Psoas muscle (tissue), 8 donors: ENCODE results near the gene LAIR1. TPM values are rescaled to one million over a fixed set of nuclear protein-coding genes. Genes with fewer than 3 reads are reported as not detected.
A peak's percentile ranks its signal among the peaks of the same experiment; 100 is the strongest.

Experiments
- ATAC-seq, 4 donors: fragments of 200-7000 bp; cut with Tn5 transposase; one replicate each; pipeline ENCODE4 v1.9.1; 2020; ENCODE audit warnings: moderate library complexity in 3 of 4, mild to moderate bottlenecking in 2 of 4
- DNase-seq, 2 donors: peaks; one replicate each; pipeline ENCODE4 v3.0.0-alpha.2; 2020
- H3K27ac ChIP-seq: fragments of 200-600 bp; one replicate; pipeline ENCODE4 v1.8.0; 2022
- H3K27me3 ChIP-seq, 3 donors: fragments of 200-600 bp in 1 of 3; one replicate each; pipeline versions ENCODE4 v1.6.1 to v1.8.0; 2013 to 2022; ENCODE audit warnings: low read length in 2 of 3, mild to moderate bottlenecking in 2 of 3, moderate library complexity in 1 of 3; ENCODE audit not compliant: insufficient read depth in 3 of 3
- H3K36me3 ChIP-seq, 2 donors: fragments of 200-600 bp in 1 of 2; one replicate each; pipeline versions ENCODE4 v1.6.1 to v1.8.0; 2013 to 2022; ENCODE audit warnings: low read depth in 1 of 2, mild to moderate bottlenecking in 1 of 2, moderate library complexity in 1 of 2; ENCODE audit not compliant: insufficient read depth in 1 of 2
- H3K4me1 ChIP-seq: fragments of 200-600 bp; one replicate; pipeline ENCODE4 v1.8.0; 2022
- H3K4me3 ChIP-seq: fragments of 200-600 bp; one replicate; pipeline ENCODE4 v1.8.0; 2022; ENCODE audit warnings: mild to moderate bottlenecking
- H3K9me3 ChIP-seq: fragments of 200-600 bp; one replicate; pipeline ENCODE4 v1.8.0; 2022
- CTCF ChIP-seq: fragments of 200-600 bp; IDR thresholded peaks from one replicate; pipeline ENCODE4 v1.8.0; 2022; ENCODE audit warnings: antibody characterized with exemption
- WGBS, 3 donors: extraction: QIAGEN DNeasy Blood & Tissue Kit; methylation state at CpG; one replicate each; pipeline versions ENCODE4 v1.1.6 to v1.1.7; 2013; 5-methylcytosine and 5-hydroxymethylcytosine counted together
- intact Hi-C, 2 donors: fragments of 100-400 bp; cut with DNase I; formaldehyde crosslinking; loops; one replicate each; pipeline versions ENCODE4 v1.11.0 to v1.14.2; 2022
- long read RNA-seq, 2 donors: library from polyadenylated mRNA; unstranded; transcript quantifications; one replicate each; pipeline ENCODE4 v2.0.0, GENCODE V29; 2021
- polyA plus RNA-seq, 3 donors: library from polyadenylated mRNA; stranded (reverse); fragments of 200-250 nt; gene quantifications; one replicate each; pipeline ENCODE4 v1.2.3, GENCODE V29; 2013
- total RNA-seq, 4 donors: library from RNA; stranded (reverse); fragmentation: NEBNext Ultra II Directional in 2 of 4; extraction: Animal tissue kit (Norgen Biotek cat#: 25700) in 2 of 4; gene quantifications; one replicate each; pipeline versions ENCODE4 v1.2.1 to v1.2.4, GENCODE V29; 2021 to 2023
- donor health status: healthy with polysubstance abuse.
- donor health status: DM: no; HTN: no; CAD: no; lungs with moderate emphysema.
- donor health status: Bipolar disorder and iron deficiency.
- donor health status: healthy.
- donor health status: DM: yes; HTN: yes; CAD: no.
- donor health status: DM: no; HTN: no; CAD: no.
- donor health status: DM: no; HTN: no; CAD: no.
- donor health status: DM: yes; HTN: yes; CAD: no.

The LAIR1 gene
- 1 to 10 TPM; 3.4 to 6.2 (median 4.0) TPM for total RNA-seq
- polyA plus RNA-seq, result 1 to 10 TPM in 1 of 3 donors, under 1 TPM in 2; 0.93 to 2.4 (median 0.95) TPM
- long read RNA-seq, donor 1, full-length matches to known transcripts, result 1 of 4 reads
- long read RNA-seq, donor 1, partial matches to known transcripts, result 3 of 4 reads
- long read RNA-seq, donor 1, other reads (novel, unspliced or antisense), result 0 of 4 reads
- long read RNA-seq, donor 2, full-length matches to known transcripts, result 2 of 2 reads
- long read RNA-seq, donor 2, partial matches to known transcripts, result 0 of 2 reads
- long read RNA-seq, donor 2, other reads (novel, unspliced or antisense), result 0 of 2 reads

DNA sequence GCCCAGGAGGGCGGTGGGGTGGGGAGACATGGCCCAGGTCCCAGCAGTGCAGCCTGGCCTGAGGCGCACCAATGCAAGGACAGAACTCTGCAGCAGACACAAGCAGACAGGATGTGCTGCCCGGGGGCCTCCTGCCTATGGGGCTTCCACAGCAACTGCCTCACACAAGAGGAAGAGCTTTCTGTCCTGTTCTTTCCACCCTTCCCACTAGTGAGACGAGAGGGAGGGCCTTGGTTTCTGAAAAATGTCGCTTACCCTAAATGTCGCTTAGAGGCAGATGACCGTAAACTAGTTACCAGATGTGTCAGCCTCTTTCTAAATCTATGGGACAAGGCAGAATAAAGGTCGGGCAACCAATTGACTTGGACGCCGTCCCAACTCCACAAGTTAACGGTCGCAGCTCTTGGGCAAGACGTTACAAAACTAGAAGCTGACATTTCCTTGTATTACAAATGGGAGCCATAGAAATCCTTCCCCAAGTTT is at the start of gene LAIR1:
TSS of gene LAIR1 (minus strand) at position 157 of the 483 bp plus-strand sequence. CDS start at position 30, 127 bp downstream.
- H3K27me3 ChIP-seq, result peaks cover 0 to 2% (median 0%) of the 10 kb centered on the region in 3 donors
- TF ChIP-seq CTCF, result no peak
- 47 to 52% (median 48%) methylated on average over 13 of the region's 13 CpGs for WGBS, 3 donors
- peak; percentile 35 to 61 for DNase-seq
- intact Hi-C loops, result no loop called here
- H3K36me3 ChIP-seq, result no peaks in the 10 kb centered on the region
- no peaks in the 10 kb centered on the region for H3K9me3 ChIP-seq
- peak in 3 of 4 donors; percentile 35 to 46 (median 42) for ATAC-seq
- H3K4me1 ChIP-seq, result no peaks in the 10 kb centered on the region
- peak within 1 kb of the TSS; percentile 38 for H3K4me3 ChIP-seq
- H3K27ac ChIP-seq, result no peak within 1 kb of the TSS

- ATAC-seq (no peak), DNase-seq (no peak)
- peaks cover 0 to 49% (median 15%) of the 10 kb centered on the region in 3 donors for H3K27me3 ChIP-seq
- no peak overlapping the region for H3K27ac ChIP-seq
- 83 to 90% (median 90%) methylated on average over 4 of the region's 4 CpGs for WGBS, 3 donors
- H3K36me3 ChIP-seq, result no peaks in the 10 kb centered on the region
- intact Hi-C loops, result no loop called here
- TF ChIP-seq CTCF, result no peak
- H3K9me3 ChIP-seq, result no peaks in the 10 kb centered on the region
- no peak overlapping the region for H3K4me3 ChIP-seq
- no peaks in the 10 kb centered on the region for H3K4me1 ChIP-seq
Observed at GRCh38 chr19:54414156-54414555, 49.4 kb upstream of the LAIR1 start.

DNA sequence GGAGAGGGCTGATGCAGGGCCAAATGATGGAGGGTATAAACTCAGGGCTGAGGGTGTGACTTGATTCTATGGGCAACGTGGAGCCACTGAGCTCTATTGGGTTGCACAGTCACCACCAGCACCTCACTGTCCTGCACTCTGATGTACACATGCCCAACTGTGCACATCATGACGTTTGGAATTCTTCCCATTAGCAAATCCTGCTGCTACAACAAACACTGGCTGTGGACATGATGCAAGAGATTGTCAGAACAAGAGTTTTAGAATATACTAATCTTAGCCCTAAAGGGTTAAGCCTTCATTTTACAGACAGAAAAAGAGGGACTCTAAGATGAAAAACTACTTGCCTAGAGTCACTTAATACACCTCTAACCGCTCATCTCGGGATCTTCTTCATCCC is 48.1 kb upstream of the LAIR1 start:
- Histone ChIP-seq H3K36me3 (no peaks in the 10 kb centered on the region), H3K9me3 (no peaks in the 10 kb centered on the region), H3K27me3 (peaks cover 0 to 37% (median 15%) of the 10 kb centered on the region in 3 donors), H3K4me3 (no peak overlapping the region), H3K27ac (no peak overlapping the region), H3K4me1 (no peaks in the 10 kb centered on the region)
- intact Hi-C loops, result no loop called here
- no peak for ATAC-seq
- TF ChIP-seq CTCF, result no peak
- WGBS, 3 donors, result 66 to 75% (median 67%) methylated on average over 4 of the region's 4 CpGs
- no peak for DNase-seq

GRCh38 chr19:54411033-54411432 is 46.3 kb upstream of the LAIR1 start:
- Histone ChIP-seq H3K4me1 (no peaks in the 10 kb centered on the region), H3K9me3 (no peaks in the 10 kb centered on the region), H3K27me3 (peaks cover 0 to 19% (median 10%) of the 10 kb centered on the region in 3 donors), H3K27ac (no peak overlapping the region), H3K4me3 (no peak overlapping the region), H3K36me3 (no peaks in the 10 kb centered on the region)
- intact Hi-C loops, result no loop called here
- ATAC-seq (no peak), DNase-seq (no peak)
- no peak for TF ChIP-seq CTCF
